ENCODE measurements around the gene ADAMTS9. TPM values are rescaled to one million over a fixed set of nuclear protein-coding genes. Genes with fewer than 3 reads are reported as not detected.

ADAMTS9 gene
- total RNA-seq, 6 donors from 2014 or later: 12.3 to 54.9 (median 26.6) TPM

GRCh38 chr3:64594134-64594533, 93.7 kb downstream of the ADAMTS9 start:
- ATAC-seq (ENCODE audit: low FRiP score in 2 of 2) (no peak), DNase-seq (no peak)
- Histone ChIP-seq H3K4me1 (no peaks in the 10 kb centered on the region), H3K4me3 (no peak overlapping the region), H3K9me3 (no peaks in the 10 kb centered on the region), H3K36me3 (peaks cover 0 to 60% (median 3%) of the 10 kb centered on the region in 4 donors), H3K27me3 (no peaks in the 10 kb centered on the region), H3K27ac (no peak overlapping the region)
- WGBS, 2 donors: 80 to 91% methylated on average over 7 to 9 of the region's 9 CpGs
- TF ChIP-seq POLR2AphosphoS5 (IDR thresholded peaks at IDR 0.05) (no peak), EP300 (IDR thresholded peaks at IDR 0.05) (no peak), POLR2A (IDR thresholded peaks at IDR 0.05) (no peak), CTCF (IDR thresholded peaks at IDR 0.05) (no peak)

- no peak overlapping the region for H3K4me3 ChIP-seq
- DNase-seq: no peak
- H3K9me3 ChIP-seq: no peaks in the 10 kb centered on the region
- TF ChIP-seq POLR2A (IDR thresholded peaks at IDR 0.05): no peak
- no peak for TF ChIP-seq POLR2AphosphoS5 (IDR thresholded peaks at IDR 0.05)
- no peak for TF ChIP-seq EP300 (IDR thresholded peaks at IDR 0.05)
- TF ChIP-seq CTCF (IDR thresholded peaks at IDR 0.05): no peak
- ATAC-seq (ENCODE audit: low FRiP score in 2 of 2): no peak
- 88 to 97% methylated on average over 3 of the region's 3 CpGs for WGBS, 2 donors
- no peak overlapping the region for H3K27ac ChIP-seq
- peaks cover 0 to 62% (median 3%) of the 10 kb centered on the region in 4 donors for H3K36me3 ChIP-seq
- no peaks in the 10 kb centered on the region for H3K27me3 ChIP-seq
- H3K4me1 ChIP-seq: no peaks in the 10 kb centered on the region
Observed at GRCh38 chr3:64593350-64593749, 94.5 kb downstream of the ADAMTS9 start.

- ATAC-seq (ENCODE audit: low FRiP score in 2 of 2): no peak
- Histone ChIP-seq H3K27ac (no peak overlapping the region), H3K9me3 (no peaks in the 10 kb centered on the region), H3K4me1 (no peaks in the 10 kb centered on the region), H3K4me3 (no peak overlapping the region), H3K27me3 (no peaks in the 10 kb centered on the region), H3K36me3 (peaks cover 0 to 52% (median 3%) of the 10 kb centered on the region in 4 donors)
- no peak for TF ChIP-seq EP300 (IDR thresholded peaks at IDR 0.05)
- TF ChIP-seq POLR2A (IDR thresholded peaks at IDR 0.05): no peak
- no peak for TF ChIP-seq CTCF (IDR thresholded peaks at IDR 0.05)
- TF ChIP-seq POLR2AphosphoS5 (IDR thresholded peaks at IDR 0.05): no peak
- WGBS, 2 donors: 88 to 100% methylated on average over 1 of the region's 1 CpG
- DNase-seq: no peak
Observed at GRCh38 chr3:64591615-64592014, 96.2 kb downstream of the ADAMTS9 start.

DNA sequence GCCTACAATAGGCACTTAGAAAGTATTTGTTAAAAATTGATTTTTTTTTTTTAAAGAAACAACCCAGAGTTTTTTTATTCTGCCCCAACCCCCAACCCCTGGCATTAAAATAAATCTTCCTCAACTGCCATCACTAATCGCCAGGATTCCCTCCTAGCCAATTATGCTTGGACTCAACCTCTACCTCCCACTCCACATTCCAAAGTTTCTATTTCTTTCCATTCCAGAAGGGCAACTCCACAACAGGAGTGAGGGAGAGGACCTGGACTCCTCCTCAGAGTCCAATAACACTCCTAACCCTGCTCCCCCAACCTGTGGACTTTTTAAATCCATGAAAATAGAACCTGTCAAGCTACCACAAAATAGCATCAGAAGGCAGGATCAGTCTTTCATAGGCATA, 99.4 kb downstream of the ADAMTS9 start:
- DNase-seq (no peak), ATAC-seq (ENCODE audit: low FRiP score in 2 of 2) (no peak)
- H3K9me3 ChIP-seq: no peaks in the 10 kb centered on the region
- no peaks in the 10 kb centered on the region for H3K27me3 ChIP-seq
- no peaks in the 10 kb centered on the region for H3K4me1 ChIP-seq
- 86 to 97% methylated on average over 1 of the region's 1 CpG for WGBS, 2 donors
- peaks cover 0 to 22% (median 2%) of the 10 kb centered on the region in 4 donors for H3K36me3 ChIP-seq
- no peak for TF ChIP-seq POLR2AphosphoS5 (IDR thresholded peaks at IDR 0.05)
- no peak for TF ChIP-seq CTCF (IDR thresholded peaks at IDR 0.05)
- TF ChIP-seq EP300 (IDR thresholded peaks at IDR 0.05): no peak
- no peak for TF ChIP-seq POLR2A (IDR thresholded peaks at IDR 0.05)
- H3K4me3 ChIP-seq: no peak overlapping the region
- no peak overlapping the region for H3K27ac ChIP-seq

DNA sequence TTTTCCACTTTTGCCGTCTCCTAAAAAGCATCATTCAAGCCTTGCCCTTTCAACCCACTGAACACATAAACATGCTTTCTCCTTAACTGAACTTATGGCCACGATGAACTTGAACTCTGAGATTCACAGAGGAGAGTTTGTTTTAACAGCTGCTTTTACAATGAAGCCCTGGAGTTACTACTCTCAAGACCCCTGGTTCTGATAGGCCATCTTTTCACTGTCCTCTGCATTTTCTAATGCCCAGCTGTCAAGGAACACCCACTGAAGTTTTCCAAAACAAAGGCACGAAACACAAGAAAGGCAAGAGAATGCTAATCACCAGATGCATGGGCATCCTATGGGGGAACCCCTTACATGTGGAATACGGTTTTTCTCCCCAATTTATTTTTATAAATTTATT, 100.8 kb downstream of the ADAMTS9 start:
- 73% methylated on average over 4 of the region's 4 CpGs for WGBS, 2 donors
- Histone ChIP-seq H3K9me3 (no peaks in the 10 kb centered on the region), H3K36me3 (peaks cover 0 to 9% (median 0%) of the 10 kb centered on the region in 4 donors), H3K27me3 (no peaks in the 10 kb centered on the region), H3K4me1 (no peaks in the 10 kb centered on the region), H3K4me3 (no peak overlapping the region), H3K27ac (no peak overlapping the region)
- TF ChIP-seq EP300 (IDR thresholded peaks at IDR 0.05) (no peak), POLR2A (IDR thresholded peaks at IDR 0.05) (no peak), POLR2AphosphoS5 (IDR thresholded peaks at IDR 0.05) (no peak), CTCF (IDR thresholded peaks at IDR 0.05) (no peak)
- no peak for DNase-seq
- no peak for ATAC-seq (ENCODE audit: low FRiP score in 2 of 2)

Data from upper lobe of left lung (tissue), 6 donors.